ENCODE measurements around the gene SLCO2B1. TPM values are rescaled to one million over a fixed set of nuclear protein-coding genes. Genes with fewer than 3 reads are reported as not detected.

SLCO2B1 gene
- total RNA-seq, 2 experiments from 2014 or later: not detected

DNA sequence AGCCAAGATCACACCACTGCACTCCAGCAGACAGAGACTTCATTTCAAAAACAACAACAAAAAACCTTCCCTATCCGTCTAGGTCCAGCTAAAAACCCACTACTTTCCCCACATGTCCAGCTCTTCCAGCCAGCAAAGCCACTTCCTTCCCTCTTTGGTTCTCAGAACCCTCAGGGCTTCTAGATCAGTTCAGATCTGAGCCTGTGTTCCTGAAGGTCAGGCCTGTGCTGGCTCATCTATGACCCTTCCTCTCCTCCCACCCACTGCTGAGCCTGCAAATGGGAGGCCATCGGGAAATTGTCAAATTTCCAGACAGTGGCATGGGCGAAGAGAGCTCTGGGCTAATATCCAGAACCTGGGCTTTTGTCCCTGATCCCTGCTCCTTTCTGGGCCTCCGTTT is 37.8 kb downstream of the SLCO2B1 start:
- H3K27ac Mint-ChIP-seq: no peak overlapping the region
- TF ChIP-seq, protein P1, sequence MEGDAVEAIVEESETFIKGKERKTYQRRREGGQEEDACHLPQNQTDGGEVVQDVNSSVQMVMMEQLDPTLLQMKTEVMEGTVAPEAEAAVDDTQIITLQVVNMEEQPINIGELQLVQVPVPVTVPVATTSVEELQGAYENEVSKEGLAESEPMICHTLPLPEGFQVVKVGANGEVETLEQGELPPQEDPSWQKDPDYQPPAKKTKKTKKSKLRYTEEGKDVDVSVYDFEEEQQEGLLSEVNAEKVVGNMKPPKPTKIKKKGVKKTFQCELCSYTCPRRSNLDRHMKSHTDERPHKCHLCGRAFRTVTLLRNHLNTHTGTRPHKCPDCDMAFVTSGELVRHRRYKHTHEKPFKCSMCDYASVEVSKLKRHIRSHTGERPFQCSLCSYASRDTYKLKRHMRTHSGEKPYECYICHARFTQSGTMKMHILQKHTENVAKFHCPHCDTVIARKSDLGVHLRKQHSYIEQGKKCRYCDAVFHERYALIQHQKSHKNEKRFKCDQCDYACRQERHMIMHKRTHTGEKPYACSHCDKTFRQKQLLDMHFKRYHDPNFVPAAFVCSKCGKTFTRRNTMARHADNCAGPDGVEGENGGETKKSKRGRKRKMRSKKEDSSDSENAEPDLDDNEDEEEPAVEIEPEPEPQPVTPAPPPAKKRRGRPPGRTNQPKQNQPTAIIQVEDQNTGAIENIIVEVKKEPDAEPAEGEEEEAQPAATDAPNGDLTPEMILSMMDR (IDR thresholded peaks at IDR 0.05): no peak
- no peak for ATAC-seq
- H3K27me3 Mint-ChIP-seq: peaks cover under 1% of the 10 kb centered on the region
- no peaks in the 10 kb centered on the region for H3K36me3 Mint-ChIP-seq (ENCODE audit: low read depth)
- no peak for DNase-seq
- H3K4me1 Mint-ChIP-seq (ENCODE audit: low read depth): no peaks in the 10 kb centered on the region
- CTCF ChIA-PET: interaction anchor here (1.4 to 3.9 kb wide), 2 partner anchors 45 to 48 kb away, joined by 4 to 14 read pairs; no protein-coding TSS in a partner anchor
- POLR2A ChIA-PET: no interaction called here
- intact Hi-C loops (cut with micrococcal nuclease): no loop called here
- H3K9me3 Mint-ChIP-seq: no peaks in the 10 kb centered on the region
- no peak overlapping the region for H3K4me3 Mint-ChIP-seq

- Mint-ChIP-seq H3K27ac (no peak overlapping the region), H3K4me1 (ENCODE audit: low read depth) (no peaks in the 10 kb centered on the region), H3K27me3 (no peaks in the 10 kb centered on the region), H3K36me3 (ENCODE audit: low read depth) (no peaks in the 10 kb centered on the region), H3K9me3 (no peaks in the 10 kb centered on the region), H3K4me3 (no peak overlapping the region)
- TF ChIP-seq, protein P1 (IDR thresholded peaks at IDR 0.05): no peak
- ATAC-seq (no peak), DNase-seq (no peak)
- POLR2A ChIA-PET: no interaction called here
- intact Hi-C loops (cut with micrococcal nuclease): no loop called here
- CTCF ChIA-PET: interaction anchor here (3.9 kb wide), 1 partner anchor 48 kb away, joined by 14 read pairs; no protein-coding TSS in a partner anchor
These were observed 38.2 kb downstream of the SLCO2B1 start for GRCh38 chr11:75189108-75189507.

DNA sequence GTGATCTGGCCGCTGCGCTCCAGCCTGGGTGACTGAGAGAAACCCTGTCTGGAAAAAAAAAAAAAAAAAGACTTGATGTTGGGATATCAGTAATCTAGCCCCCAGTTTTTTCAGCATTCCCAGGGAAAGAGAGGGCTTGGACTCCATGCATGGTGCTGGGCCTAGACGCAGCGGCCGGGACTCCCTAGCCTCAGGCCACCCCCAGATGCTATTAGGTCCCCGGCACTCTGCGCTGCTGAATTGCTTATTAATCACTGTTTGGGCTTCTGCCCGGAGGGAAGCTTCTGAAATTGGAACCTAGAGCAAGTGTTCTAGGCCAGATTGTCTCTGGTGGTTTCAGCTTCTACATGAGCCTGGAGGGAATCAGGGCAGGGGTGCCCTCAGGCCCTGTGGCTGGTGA is 39.0 kb downstream of the SLCO2B1 start:
- intact Hi-C loops (cut with micrococcal nuclease): no loop called here
- TF ChIP-seq, protein P1 (IDR thresholded peaks at IDR 0.05): no peak
- Mint-ChIP-seq H3K9me3 (no peaks in the 10 kb centered on the region), H3K4me3 (no peak overlapping the region), H3K36me3 (ENCODE audit: low read depth) (no peaks in the 10 kb centered on the region), H3K4me1 (ENCODE audit: low read depth) (no peaks in the 10 kb centered on the region), H3K27ac (no peak overlapping the region), H3K27me3 (no peaks in the 10 kb centered on the region)
- ATAC-seq: no peak
- CTCF ChIA-PET: interaction anchor here (1.5 to 3.9 kb wide), 3 partner anchors 15 to 49 kb away, joined by 3 to 17 read pairs (median 14); no protein-coding TSS in a partner anchor
- POLR2A ChIA-PET: no interaction called here
- DNase-seq: no peak

DNA sequence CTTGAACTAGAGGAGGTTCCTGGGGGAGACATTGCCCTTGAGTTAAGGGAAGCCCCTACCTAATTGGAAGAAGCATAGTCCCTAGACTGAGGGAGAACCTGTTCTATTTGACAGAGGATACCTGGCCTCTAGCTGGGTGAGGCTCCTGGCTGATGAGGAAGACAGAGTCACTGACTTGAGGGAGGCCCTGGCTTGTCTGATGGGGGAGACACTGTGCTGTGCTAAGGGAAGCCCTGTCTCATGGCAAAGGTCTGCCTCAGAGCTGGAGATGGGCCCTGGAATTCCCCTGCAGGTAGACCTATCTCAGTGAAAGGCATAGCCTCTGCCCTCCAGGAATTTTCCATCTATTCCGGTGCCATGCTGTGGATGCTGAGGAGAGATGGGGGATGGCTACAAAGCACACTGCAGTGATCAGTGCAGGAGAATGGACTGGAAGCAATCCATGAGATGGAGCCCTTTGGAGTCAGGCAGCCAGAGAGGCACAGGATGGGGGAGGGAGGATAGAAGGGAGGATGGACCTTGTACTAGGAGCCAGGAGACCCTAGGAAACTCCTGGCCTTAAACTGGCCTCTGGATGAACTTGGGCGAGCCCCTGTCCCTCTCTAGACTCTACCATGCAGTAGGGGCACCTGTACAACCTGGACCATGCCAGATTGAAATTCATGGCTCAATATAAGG is 39.9 kb downstream of the SLCO2B1 start:
- CTCF ChIA-PET: interaction anchor here (1.5 to 3.9 kb wide), 3 partner anchors 14 to 50 kb away, joined by 3 to 17 read pairs (median 14); no protein-coding TSS in a partner anchor
- POLR2A ChIA-PET: interaction anchor here (0.6 kb wide), 1 partner anchor 183 kb away, joined by 5 read pairs; no protein-coding TSS in a partner anchor
- Mint-ChIP-seq H3K4me1 (ENCODE audit: low read depth) (no peaks in the 10 kb centered on the region), H3K9me3 (no peaks in the 10 kb centered on the region), H3K27ac (no peak overlapping the region), H3K4me3 (no peak overlapping the region), H3K27me3 (no peaks in the 10 kb centered on the region), H3K36me3 (ENCODE audit: low read depth) (no peaks in the 10 kb centered on the region)
- TF ChIP-seq, protein P1 (IDR thresholded peaks at IDR 0.05): no peak
- ATAC-seq: no peak
- no peak for DNase-seq
- intact Hi-C loops (cut with micrococcal nuclease): no loop called here

GRCh38 chr11:75191330-75191717 is 40.4 kb downstream of the SLCO2B1 start:
- TF ChIP-seq, protein P1 (IDR thresholded peaks at IDR 0.05): no peak
- no peak overlapping the region for H3K27ac Mint-ChIP-seq
- intact Hi-C loops (cut with micrococcal nuclease): no loop called here
- no peak overlapping the region for H3K4me3 Mint-ChIP-seq
- no peaks in the 10 kb centered on the region for H3K27me3 Mint-ChIP-seq
- DNase-seq (no peak), ATAC-seq (no peak)
- H3K9me3 Mint-ChIP-seq: no peaks in the 10 kb centered on the region
- no peaks in the 10 kb centered on the region for H3K36me3 Mint-ChIP-seq (ENCODE audit: low read depth)
- ChIA-PET POLR2A (interaction anchor here (0.6 kb wide), 1 partner anchor 183 kb away, joined by 5 read pairs; no protein-coding TSS in a partner anchor), CTCF (interaction anchor here (3.6 to 3.9 kb wide), 2 partner anchors 14 to 51 kb away, joined by 14 to 17 read pairs; no protein-coding TSS in a partner anchor)
- H3K4me1 Mint-ChIP-seq (ENCODE audit: low read depth): no peaks in the 10 kb centered on the region
